Chondrocyte (in vitro differentiated cells): ENCODE data around the gene PTPRN2. TPM values are rescaled to one million over a fixed set of nuclear protein-coding genes. Genes with fewer than 3 reads are reported as not detected.

Source experiments
- DNase-seq: peaks from one replicate; pipeline ENCODE4 v3.0.0; 2021; ENCODE audit warnings: mixed read lengths, low spot score
- H3K27ac Mint-ChIP-seq: one replicate; pipeline ENCODE4 v1.8.0; 2021; ENCODE audit warnings: mild to moderate bottlenecking, moderate library complexity, mixed read lengths; ENCODE audit not compliant: unreplicated experiment
- H3K27me3 Mint-ChIP-seq: 2 replicates; pipeline ENCODE4 v1.8.0; 2021; ENCODE audit warnings: low read depth, mixed read lengths
- H3K36me3 Mint-ChIP-seq: 2 replicates; pipeline ENCODE4 v1.8.0; 2021; ENCODE audit warnings: low read depth, mixed read lengths
- H3K4me1 Mint-ChIP-seq: 2 replicates; pipeline ENCODE4 v1.8.0; 2021; ENCODE audit warnings: low read depth, mild to moderate bottlenecking, mixed read lengths
- H3K4me3 Mint-ChIP-seq: one replicate; pipeline ENCODE4 v1.8.0; 2021; ENCODE audit warnings: mild to moderate bottlenecking, moderate library complexity, mixed read lengths; ENCODE audit not compliant: unreplicated experiment
- H3K9me3 Mint-ChIP-seq: 2 replicates; pipeline ENCODE4 v1.8.0; 2021; ENCODE audit warnings: low read depth, mixed read lengths
- total RNA-seq: library from RNA; stranded (reverse); gene quantifications from 3 replicates; pipeline ENCODE4 v1.2.1, GENCODE V29; 2021
- TF ChIP-seq, protein P1 (sequence below): fragments of 200-600 bp; sonication (generic); IDR thresholded peaks from 2 replicates; pipeline ENCODE4 v1.5.0; 2021; ENCODE audit warnings: antibody characterized with exemption, mild to moderate bottlenecking, moderate library complexity

PTPRN2 gene
- total RNA-seq, 1 donor from 2014 or later, result 0.30 TPM

DNA sequence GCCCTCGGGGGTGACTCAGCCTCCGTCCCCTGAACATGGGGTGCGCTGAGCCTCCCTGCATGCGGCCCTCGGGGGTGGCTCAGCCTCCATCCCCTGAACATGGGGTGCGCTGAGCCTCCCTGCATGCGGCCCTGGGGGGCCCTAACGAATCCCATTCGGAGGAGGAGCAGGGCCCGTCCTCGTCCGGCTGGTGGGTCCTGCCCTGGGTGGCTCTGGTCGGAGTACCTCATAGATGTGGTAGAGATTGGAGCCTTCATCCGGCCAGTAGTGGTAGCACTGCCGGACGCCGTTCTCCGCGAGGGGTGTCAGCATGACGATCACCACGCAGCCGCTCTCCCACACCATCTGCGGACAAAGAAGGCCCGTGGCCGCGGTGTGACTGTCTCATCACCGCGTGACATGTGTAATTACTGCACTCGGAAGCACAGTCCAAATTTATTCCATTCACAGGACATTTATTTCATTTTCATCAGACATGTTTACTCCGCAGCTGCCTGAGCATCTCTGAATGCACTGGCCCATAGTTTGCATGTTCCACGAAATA is 1009.8 kb downstream of the PTPRN2 start:
- no peak overlapping the region for H3K4me3 Mint-ChIP-seq
- TF ChIP-seq, protein P1, sequence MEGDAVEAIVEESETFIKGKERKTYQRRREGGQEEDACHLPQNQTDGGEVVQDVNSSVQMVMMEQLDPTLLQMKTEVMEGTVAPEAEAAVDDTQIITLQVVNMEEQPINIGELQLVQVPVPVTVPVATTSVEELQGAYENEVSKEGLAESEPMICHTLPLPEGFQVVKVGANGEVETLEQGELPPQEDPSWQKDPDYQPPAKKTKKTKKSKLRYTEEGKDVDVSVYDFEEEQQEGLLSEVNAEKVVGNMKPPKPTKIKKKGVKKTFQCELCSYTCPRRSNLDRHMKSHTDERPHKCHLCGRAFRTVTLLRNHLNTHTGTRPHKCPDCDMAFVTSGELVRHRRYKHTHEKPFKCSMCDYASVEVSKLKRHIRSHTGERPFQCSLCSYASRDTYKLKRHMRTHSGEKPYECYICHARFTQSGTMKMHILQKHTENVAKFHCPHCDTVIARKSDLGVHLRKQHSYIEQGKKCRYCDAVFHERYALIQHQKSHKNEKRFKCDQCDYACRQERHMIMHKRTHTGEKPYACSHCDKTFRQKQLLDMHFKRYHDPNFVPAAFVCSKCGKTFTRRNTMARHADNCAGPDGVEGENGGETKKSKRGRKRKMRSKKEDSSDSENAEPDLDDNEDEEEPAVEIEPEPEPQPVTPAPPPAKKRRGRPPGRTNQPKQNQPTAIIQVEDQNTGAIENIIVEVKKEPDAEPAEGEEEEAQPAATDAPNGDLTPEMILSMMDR, result no peak
- H3K27me3 Mint-ChIP-seq, result peaks cover 18% of the 10 kb centered on the region
- H3K9me3 Mint-ChIP-seq, result no peaks in the 10 kb centered on the region
- peak; percentile 85 for DNase-seq
- no peak overlapping the region for H3K27ac Mint-ChIP-seq
- H3K4me1 Mint-ChIP-seq, result no peaks in the 10 kb centered on the region
- no peaks in the 10 kb centered on the region for H3K36me3 Mint-ChIP-seq

DNA sequence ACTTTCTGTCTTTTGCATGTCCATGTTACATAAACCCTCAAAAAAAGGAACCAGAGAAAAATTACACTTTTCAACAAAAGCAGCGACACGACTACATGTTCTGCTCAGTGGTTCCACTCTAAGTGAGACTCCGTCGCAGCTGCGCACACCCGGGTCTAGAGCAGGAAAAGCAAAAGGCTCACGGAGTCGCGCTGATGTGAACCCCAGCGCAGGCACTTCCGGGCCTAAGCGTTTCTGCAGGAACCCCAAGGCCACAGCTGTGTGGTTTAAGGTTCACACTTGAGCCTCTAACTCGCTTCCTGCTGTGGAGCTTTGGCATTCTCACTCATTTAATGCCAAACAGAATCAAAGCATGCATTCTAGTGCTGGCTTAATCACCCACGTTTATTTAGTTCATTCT is 1010.6 kb downstream of the PTPRN2 start:
- Mint-ChIP-seq H3K27ac (no peak overlapping the region), H3K27me3 (peaks cover 15% of the 10 kb centered on the region), H3K9me3 (no peaks in the 10 kb centered on the region), H3K36me3 (no peaks in the 10 kb centered on the region), H3K4me3 (no peak overlapping the region), H3K4me1 (no peaks in the 10 kb centered on the region)
- no peak for DNase-seq
- TF ChIP-seq, protein P1, result no peak

DNA sequence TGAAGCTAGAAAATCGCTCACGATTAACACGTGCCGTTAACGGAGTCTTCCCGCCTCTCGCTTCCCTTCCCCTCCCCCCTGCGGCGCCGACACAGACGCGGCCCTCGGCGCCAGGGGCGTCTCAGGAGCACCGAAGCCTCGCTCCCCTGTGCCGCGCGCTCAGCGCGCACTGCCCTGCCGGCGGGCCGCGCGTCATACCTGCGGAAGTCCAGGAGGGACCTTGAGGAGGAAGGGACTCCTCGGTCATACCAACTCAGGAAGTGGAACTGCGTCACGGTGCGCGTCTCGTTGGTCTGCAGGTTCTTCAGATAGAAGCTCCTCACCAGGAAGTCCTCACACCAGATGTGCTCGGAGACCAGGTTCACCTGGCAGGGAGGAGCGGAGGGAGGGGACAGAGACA is 1011.2 kb downstream of the PTPRN2 start:
- no peaks in the 10 kb centered on the region for H3K9me3 Mint-ChIP-seq
- TF ChIP-seq, protein P1, result no peak
- no peaks in the 10 kb centered on the region for H3K36me3 Mint-ChIP-seq
- H3K27ac Mint-ChIP-seq, result no peak overlapping the region
- no peaks in the 10 kb centered on the region for H3K4me1 Mint-ChIP-seq
- H3K4me3 Mint-ChIP-seq, result no peak overlapping the region
- DNase-seq, result peak; percentile 86
- peaks cover 11% of the 10 kb centered on the region for H3K27me3 Mint-ChIP-seq

DNA sequence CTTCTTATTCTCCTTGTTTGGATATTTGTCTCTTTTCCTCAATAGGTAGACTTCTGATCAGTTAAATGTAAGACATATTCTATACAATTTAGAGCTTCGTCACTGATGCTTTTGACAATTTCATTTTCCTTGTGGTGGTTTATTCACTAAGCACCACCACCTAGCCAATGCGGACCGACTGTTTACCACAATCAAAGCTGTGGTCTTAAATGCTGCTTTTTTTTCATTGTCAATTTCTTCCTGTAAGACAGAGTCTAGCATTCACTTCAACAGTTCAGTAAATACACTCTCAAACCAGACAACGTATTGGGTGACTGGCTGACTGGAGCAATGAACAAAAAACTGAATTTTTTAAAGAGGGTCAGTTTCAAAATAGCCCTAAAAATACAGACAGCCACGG is 1011.8 kb downstream of the PTPRN2 start:
- TF ChIP-seq, protein P1, result no peak
- no peaks in the 10 kb centered on the region for H3K36me3 Mint-ChIP-seq
- DNase-seq, result no peak
- no peak overlapping the region for H3K4me3 Mint-ChIP-seq
- H3K27me3 Mint-ChIP-seq, result peaks cover 8% of the 10 kb centered on the region
- no peak overlapping the region for H3K27ac Mint-ChIP-seq
- no peaks in the 10 kb centered on the region for H3K4me1 Mint-ChIP-seq
- H3K9me3 Mint-ChIP-seq, result no peaks in the 10 kb centered on the region

DNA sequence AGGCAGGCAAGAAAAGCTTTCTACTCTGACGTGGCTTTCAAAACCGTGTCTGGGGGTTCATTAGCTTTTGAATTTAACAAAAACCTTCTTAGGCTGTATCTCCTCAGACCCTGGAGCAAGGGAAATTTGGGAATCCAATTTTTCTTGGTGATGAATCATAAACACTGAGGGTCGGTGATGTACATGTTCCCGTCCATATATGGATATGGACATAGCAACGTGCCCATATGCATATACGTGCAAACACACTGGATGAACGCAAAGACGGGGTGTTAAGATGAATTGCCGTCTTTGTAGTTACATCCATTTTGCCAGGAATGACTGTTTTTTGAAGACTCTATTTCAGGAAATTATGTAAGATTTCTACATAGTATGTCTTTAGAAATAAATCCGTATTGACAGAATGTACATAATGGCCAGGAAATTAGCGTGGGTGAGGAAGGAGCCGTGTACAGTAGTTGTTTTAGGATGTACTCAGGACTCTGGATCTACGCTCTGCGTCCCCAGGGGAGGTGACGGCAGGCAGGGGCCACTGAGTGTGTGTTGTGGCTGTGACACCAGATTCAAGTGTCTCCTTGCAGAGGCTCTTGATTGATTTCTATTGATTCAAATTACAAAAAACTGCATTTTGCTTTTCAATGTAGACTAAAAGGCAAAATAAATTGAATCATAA is 1012.6 kb downstream of the PTPRN2 start:
- peaks cover 8% of the 10 kb centered on the region for H3K27me3 Mint-ChIP-seq
- no peaks in the 10 kb centered on the region for H3K36me3 Mint-ChIP-seq
- no peak overlapping the region for H3K27ac Mint-ChIP-seq
- TF ChIP-seq, protein P1, result no peak
- peaks cover 7% of the 10 kb centered on the region for H3K4me1 Mint-ChIP-seq
- no peak for DNase-seq
- no peaks in the 10 kb centered on the region for H3K9me3 Mint-ChIP-seq
- no peak overlapping the region for H3K4me3 Mint-ChIP-seq
